Type B pancreatic cell (in vitro differentiated cells): ENCODE results near the gene ELP5. TPM values are rescaled to one million over a fixed set of nuclear protein-coding genes. Genes with fewer than 3 reads are reported as not detected.
A peak's percentile ranks its signal among the peaks of the same experiment; 100 is the strongest.

Experiments
- DNase-seq: peaks from one replicate; pipeline ENCODE4 v3.0.0; 2021; ENCODE audit warnings: mixed read lengths; ENCODE audit not compliant: unreplicated experiment; ENCODE audit errors: extremely low spot score
- H3K27ac Mint-ChIP-seq: 2 replicates; pipeline ENCODE4 v1.8.0; 2021; ENCODE audit warnings: mild to moderate bottlenecking, mixed read lengths
- H3K27me3 Mint-ChIP-seq: 2 replicates; pipeline ENCODE4 v1.8.0; 2021; ENCODE audit warnings: mixed read lengths
- H3K36me3 Mint-ChIP-seq: 2 replicates; pipeline ENCODE4 v1.8.0; 2021; ENCODE audit warnings: mixed read lengths
- H3K4me1 Mint-ChIP-seq: one replicate; pipeline ENCODE4 v1.8.0; 2021; ENCODE audit warnings: mixed read lengths; ENCODE audit not compliant: unreplicated experiment
- H3K4me3 Mint-ChIP-seq: 2 replicates; pipeline ENCODE4 v1.8.0; 2021; ENCODE audit warnings: mild to moderate bottlenecking, mixed read lengths
- H3K9me3 Mint-ChIP-seq: 2 replicates; pipeline ENCODE4 v1.8.0; 2021; ENCODE audit warnings: mixed read lengths
- CTCF ChIP-seq: fragments of 200-600 bp; sonication (generic); conservative IDR thresholded peaks from 2 replicates; pipeline ENCODE4 v1.5.0; 2021; ENCODE audit warnings: antibody characterized with exemption, mild to moderate bottlenecking
- total RNA-seq: library from RNA; stranded (reverse); gene quantifications from 2 replicates; pipeline ENCODE4 v1.2.1, GENCODE V29; 2021; ENCODE audit warnings: low replicate concordance

ELP5 gene
- total RNA-seq, 1 donor from 2014 or later: 55.7 TPM

GRCh38 chr17:7214300-7215135 is 37.5 kb upstream of the ELP5 start:
- peak overlapping the region; percentile 95 for H3K4me3 Mint-ChIP-seq
- H3K9me3 Mint-ChIP-seq: no peaks in the 10 kb centered on the region
- peaks cover 5% of the 10 kb centered on the region for H3K36me3 Mint-ChIP-seq
- H3K27ac Mint-ChIP-seq: peak overlapping the region; percentile 98
- peaks cover 33% of the 10 kb centered on the region for H3K27me3 Mint-ChIP-seq
- peak; percentile 74 for TF ChIP-seq CTCF
- peaks cover 56% of the 10 kb centered on the region for H3K4me1 Mint-ChIP-seq
- peak; percentile 100 for DNase-seq

DNA sequence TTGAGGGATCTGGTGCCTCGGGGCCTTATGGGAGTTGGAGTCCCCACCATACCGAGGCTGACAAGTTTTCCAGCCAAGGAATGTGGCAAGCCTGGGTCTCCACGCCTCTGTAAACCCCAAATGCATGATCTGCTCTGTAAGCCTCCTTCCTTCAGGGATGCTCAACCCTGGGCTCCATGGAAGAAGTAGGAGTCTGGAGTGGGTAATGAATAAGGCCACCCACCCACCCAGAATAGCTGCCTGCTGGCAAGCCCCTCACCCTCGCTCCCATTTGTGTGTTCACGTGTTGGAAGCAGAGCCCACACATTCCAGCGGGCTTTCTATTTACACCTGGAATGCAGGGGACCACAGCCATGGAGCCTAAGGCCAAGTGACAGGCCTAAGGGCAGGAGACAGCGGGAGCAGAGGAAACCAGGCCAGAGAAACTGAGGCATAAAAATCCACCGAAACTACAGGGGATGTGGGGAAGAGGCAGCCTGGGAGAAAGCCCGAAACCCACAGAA is 36.8 kb upstream of the ELP5 start:
- Mint-ChIP-seq H3K27ac (peak overlapping the region; percentile 98), H3K9me3 (no peaks in the 10 kb centered on the region), H3K36me3 (peaks cover 5% of the 10 kb centered on the region), H3K4me1 (peaks cover 54% of the 10 kb centered on the region), H3K27me3 (peaks cover 29% of the 10 kb centered on the region), H3K4me3 (peak overlapping the region; percentile 95)
- TF ChIP-seq CTCF: no peak
- no peak for DNase-seq

- TF ChIP-seq CTCF: no peak
- Mint-ChIP-seq H3K27ac (peak overlapping the region; percentile 98), H3K9me3 (no peaks in the 10 kb centered on the region), H3K4me3 (peak overlapping the region; percentile 95), H3K36me3 (peaks cover 5% of the 10 kb centered on the region), H3K27me3 (peaks cover 24% of the 10 kb centered on the region), H3K4me1 (peaks cover 53% of the 10 kb centered on the region)
- no peak for DNase-seq
These were observed 36.3 kb upstream of the ELP5 start for GRCh38 chr17:7215652-7216180.

GRCh38 chr17:7216242-7217112 is 35.5 kb upstream of the ELP5 start:
- no peak for DNase-seq
- Mint-ChIP-seq H3K36me3 (peaks cover 5% of the 10 kb centered on the region), H3K27me3 (peaks cover 24% of the 10 kb centered on the region), H3K4me3 (peak overlapping the region; percentile 95), H3K27ac (peak overlapping the region; percentile 69), H3K9me3 (no peaks in the 10 kb centered on the region), H3K4me1 (peaks cover 60% of the 10 kb centered on the region)
- no peak for TF ChIP-seq CTCF

DNA sequence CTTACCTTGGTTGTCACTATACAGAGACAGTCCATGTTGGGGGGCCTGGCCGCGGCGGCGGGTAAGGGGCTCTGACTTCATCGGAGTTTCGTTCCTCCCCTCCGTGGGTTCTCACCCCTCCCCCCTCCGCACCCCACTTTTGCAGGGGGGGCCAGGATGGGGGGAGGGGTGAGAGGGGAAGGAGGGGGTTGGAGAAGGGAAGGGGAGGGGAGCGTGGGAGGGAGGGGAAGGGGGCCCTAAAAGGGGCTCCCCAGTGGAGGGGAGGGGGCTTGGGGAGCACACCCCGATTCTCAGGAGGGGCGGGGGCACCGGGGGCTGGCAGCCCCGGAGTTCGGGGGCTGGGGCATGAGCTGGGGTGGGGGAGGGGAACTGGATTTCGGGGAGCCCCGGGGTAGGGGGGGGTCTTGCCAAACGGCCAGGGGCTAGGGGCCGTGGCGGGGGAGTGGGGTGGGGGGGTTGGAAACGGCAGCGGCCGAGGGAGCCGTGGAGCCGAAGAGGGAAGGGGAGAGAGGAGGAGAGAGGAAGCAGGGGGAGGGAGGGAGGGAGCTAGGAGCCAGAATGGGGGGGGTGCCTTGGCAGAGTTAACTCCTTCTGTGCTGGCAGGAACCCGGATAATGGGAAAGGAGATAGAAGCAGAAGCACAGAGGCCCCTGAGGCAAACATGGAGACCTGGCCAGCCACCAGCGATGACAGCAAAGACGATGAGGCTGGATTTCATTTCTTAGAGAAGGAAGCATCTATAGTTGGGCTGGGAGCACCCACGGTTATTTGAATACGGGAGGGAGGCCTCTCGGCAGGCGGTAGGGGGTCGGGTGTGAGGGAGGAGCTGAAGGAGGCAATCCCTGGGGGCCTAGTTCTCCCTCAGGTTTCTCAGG is 34.7 kb upstream of the ELP5 start:
- H3K4me3 Mint-ChIP-seq: peak overlapping the region; percentile 97
- H3K4me1 Mint-ChIP-seq: peaks cover 53% of the 10 kb centered on the region
- H3K27me3 Mint-ChIP-seq: peaks cover 18% of the 10 kb centered on the region
- H3K36me3 Mint-ChIP-seq: peaks cover 5% of the 10 kb centered on the region
- peak overlapping the region; percentile 82 for H3K27ac Mint-ChIP-seq
- no peak for DNase-seq
- no peaks in the 10 kb centered on the region for H3K9me3 Mint-ChIP-seq
- no peak for TF ChIP-seq CTCF
